Activated gamma-delta T cell treated with Interleukin-2 at 50 U/mL for 16 hours (primary cell): ENCODE measurements around the gene MAP3K4.
"Not testable (repeated sequence)": the region's sequence is repeated elsewhere in the genome, so short reads cannot be mapped to it uniquely, and the experiment has no call there.

Source experiments
- DNase-seq: peaks from one replicate; pipeline ENCODE4 v3.0.0-alpha.2; 2020

MAP3K4 gene

DNA sequence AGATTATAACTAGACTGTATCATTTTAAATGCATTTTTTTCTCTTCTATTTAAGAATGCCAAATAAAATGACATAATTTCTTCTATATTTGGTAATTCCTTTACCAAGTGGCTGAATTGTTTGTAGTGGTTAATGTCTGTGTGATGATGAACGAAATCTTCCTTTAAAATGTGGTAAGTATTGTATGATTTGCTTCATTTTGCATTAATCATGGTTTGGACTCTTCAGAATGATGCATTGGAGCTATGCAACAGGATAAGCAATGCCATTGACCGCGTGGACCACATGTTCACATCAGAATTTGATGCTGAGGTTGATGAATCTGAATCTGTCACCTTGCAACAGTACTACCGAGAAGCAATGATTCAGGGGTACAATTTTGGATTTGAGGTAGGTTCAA is 99.6 kb downstream of the MAP3K4 start:
- DNase-seq = no peak

DNA sequence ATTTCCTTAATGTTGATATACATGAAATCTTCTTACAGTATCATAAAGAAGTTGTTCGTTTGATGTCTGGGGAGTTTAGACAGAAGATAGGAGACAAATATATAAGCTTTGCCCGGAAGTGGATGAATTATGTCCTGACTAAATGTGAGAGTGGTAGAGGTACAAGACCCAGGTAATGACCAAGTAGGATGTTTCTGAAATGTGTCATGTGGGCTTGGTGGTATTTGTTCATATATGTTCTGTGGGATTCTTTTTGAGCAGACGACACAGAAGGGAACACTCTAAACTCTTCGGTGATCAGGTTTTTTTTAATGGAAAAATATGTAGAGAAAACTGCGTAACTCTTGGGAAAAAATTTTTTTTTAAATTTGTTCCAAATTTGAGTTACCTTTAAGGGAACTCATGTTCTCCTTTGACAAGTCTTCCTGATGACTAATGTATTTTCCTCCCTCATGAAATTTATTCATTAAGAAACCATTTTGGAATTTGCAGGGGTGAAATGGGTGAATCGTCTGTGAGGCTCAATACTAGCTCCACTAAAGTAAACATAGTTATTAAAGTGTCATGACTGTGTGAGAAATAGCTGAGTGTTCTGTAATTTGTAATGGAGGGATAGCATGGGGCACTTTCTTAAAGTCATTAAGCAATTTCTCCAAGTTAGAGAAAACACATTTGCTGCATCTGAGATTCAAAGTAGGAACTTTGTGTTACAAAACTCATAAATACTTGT is 100.6 kb downstream of the MAP3K4 start:
- DNase-seq = no peak

DNA sequence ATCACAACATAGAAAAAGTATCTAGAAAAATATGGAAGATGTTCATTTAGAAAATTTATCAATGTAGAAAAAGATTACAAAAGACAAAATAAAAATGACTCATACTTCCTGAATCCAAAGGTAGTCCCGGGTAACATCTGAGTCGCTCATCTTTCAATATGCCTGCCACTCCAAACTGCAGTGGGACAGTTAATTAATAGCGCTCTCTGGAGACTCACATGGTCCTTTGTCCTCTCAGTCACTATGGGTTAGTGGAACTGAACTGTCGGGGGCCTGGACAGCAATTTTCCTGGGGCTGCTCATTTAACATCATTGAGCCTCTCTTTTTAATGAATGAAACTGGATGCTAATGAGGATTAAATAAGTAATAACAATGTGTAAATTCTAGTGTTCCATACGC is 103.4 kb downstream of the MAP3K4 start:
- no peak for DNase-seq

DNA sequence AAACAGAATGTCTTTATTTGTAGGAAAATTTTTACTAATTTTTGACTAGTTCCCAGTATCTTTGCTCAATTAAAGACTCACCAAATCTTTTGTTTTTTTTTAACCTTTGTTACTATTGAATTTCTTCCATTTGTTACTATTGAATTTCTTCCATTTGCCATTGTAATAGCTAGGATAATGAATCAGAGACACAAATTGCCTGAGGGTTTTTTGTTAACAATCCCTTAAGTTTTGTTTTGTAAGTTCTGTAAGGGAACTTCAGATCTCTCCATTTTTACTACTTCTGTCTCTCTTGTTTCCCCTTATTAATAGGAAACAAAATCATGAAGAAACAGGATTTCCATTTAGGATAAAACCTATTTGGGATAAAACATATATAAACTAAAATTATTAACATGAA is 104.3 kb downstream of the MAP3K4 start:
- no peak for DNase-seq

DNA sequence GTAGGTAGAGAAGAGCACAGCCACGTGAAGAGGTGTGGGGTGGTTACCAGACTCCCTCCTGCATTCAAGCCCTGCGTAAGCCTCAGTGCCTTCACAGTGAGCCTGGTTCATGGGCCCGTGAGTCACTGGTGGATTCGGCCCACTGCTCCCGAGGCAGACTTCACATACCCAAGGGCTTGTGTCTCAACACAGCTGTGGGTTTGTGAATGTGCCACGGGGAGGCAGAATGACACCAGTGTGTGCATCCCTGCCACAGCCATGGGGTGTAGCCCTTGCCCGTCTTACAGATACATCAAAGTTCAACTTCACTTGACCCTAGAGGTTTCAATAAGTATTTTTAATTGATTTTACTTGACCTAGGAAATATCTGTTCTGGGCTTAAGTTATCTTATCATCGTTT is 108.5 kb downstream of the MAP3K4 start:
- DNase-seq = no peak

DNA sequence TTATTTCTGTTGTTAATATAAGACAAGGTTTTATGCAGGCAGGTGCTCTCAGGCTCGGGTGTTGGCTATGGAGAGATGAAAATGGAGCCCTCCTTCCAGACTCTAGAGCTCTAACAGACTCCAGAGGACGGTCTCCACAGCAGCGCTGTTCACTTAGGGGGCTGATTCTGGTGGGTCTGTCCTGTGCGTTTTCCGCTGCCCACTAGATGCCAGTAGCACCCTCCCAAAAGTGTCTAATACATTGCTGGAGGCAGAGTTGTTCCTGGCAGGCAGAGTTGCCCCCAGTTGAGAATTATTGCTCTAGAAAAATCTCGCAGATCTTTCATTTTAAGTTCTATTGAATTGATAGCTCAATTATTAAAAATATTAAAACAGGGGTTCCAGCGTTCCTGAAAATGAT is 109.9 kb downstream of the MAP3K4 start:
- DNase-seq = no peak

DNA sequence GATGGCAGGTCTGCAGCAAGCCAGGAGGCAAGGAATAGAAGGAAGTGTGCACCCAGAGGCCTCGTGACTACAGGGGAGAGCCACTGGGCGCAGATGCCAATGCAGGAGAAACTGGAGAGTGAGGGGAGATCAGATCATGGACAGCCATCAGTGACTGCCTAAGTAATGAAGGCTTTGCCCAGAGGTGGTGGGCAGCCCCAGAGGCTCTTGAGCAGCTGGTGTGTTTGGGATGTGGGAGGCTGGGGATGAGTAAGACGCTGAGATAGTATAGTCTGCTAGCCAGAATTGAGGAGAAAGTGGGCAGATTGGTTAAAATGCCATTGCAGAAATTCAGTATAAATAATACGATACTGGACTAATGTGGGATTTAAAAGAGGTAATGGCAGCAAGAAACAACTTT is 111.9 kb downstream of the MAP3K4 start:
- no peak for DNase-seq

DNA sequence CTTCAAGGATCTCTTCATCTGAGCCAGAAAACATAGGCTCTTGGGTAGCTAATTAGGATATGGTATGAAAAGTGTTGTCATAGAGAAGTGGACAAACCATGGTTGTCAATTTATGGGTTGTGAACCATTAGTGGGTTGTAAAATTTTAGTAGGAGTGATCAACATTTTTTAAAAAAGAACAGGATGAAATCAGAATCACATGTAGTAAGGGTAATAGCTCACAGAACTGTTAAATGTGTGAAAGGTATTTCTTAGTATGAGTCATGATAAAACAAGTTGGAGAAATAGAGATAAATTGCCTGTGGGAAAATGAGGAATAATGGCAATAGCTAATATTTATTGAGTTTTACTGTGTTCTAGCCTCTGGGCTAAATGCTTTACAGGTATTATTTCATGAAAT is 113.4 kb downstream of the MAP3K4 start:
- no peak for DNase-seq

DNA sequence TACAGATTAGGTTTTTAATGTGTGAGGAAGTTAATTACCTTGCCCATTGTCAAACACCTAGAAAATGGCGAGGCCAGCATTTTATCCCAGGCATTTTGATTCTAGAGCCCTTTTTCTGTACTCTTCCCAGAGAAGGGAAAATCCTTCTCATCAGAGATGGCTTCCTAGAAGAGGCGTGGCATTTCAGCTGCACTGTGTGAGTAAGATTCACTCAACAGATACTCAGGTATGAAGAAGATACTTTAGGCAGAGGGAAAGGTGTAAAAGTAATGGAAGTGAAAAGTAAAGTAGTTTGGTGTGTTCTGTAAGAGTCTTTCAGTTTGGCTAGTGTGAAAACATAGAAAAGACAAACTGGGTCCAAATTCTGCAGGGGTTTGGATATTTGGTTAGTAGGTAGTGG is 113.8 kb downstream of the MAP3K4 start:
- DNase-seq = no peak

DNA sequence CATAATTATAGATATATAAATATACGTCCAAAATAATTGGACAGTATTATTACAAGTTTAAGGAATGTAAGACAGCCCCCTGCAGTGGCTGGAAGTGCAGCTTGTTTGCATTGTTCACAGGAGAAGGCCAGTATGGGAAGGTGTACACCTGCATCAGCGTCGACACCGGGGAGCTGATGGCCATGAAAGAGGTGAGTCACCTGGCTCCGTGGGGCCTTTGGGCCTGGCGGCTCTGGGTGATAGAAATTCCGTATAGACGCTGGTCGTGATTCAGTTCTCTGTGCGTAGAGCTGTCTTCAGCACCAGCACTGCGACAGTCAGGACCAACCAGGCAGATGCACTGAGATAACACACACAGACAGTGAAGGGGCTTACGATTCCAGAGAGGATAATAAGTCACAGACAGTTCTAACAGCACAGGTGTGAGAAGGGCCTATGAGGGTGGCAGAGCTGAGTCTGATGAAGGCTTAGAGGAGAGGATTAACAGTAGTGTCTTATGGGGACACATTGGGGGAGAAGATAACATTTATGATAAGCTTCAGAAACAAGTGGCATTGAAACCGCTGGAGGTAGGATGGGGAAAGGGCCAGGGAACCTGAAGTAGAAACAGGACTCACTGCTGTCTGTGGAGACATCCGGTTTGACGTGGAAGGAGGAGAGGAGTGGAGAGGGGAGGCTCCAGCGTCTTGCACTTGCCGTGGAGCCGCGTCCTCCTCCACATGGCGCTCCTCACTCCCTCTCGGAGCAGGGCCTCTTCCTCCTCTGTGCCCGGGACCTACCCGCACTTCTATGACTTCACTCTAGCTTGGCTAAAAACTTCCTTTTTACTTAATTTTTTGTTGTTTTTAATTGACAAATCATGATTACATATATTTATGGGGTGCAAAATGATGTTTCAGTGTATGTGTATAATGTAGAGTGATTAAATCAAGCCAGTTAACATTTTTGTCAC is 116.5 kb downstream of the MAP3K4 start:
- no peak for DNase-seq

DNA sequence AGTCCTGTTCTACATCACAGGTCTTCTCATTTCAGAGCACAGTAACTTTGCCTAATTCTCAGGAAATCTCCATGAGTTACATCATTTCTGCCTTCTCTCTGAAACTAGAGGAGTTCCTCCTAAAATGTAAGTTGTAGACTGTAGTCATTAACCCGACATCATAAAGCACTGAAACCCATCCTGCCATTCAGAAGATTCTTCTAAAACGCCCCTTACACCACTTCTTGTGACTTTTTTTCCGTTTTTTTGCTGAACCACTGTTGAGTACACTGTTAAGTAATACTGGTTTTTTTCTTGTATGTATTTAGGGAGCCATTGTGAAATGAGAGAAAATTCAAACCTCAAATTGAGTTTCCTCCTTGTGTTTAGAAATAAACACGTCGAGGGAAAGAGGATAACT is 117.3 kb downstream of the MAP3K4 start:
- no peak for DNase-seq

DNA sequence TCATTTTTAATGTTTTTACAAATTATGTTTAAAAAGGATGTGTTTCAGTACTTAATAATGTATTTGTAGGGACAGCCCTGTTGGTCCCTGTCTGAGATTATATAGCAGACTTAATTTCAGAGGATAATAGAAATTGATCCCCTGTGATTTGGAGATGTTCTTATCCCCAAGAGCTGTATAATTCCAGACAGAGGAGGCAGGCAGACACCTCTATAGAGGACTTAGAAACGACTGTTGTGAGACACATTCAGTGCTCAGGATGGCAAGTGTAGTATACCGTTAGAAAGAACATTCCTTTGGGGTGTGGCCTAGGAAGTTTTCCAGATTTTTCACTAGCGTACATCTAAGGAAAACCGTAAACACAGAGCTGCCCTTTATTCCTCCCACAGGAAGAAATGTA is 117.8 kb downstream of the MAP3K4 start:
- DNase-seq = no peak

DNA sequence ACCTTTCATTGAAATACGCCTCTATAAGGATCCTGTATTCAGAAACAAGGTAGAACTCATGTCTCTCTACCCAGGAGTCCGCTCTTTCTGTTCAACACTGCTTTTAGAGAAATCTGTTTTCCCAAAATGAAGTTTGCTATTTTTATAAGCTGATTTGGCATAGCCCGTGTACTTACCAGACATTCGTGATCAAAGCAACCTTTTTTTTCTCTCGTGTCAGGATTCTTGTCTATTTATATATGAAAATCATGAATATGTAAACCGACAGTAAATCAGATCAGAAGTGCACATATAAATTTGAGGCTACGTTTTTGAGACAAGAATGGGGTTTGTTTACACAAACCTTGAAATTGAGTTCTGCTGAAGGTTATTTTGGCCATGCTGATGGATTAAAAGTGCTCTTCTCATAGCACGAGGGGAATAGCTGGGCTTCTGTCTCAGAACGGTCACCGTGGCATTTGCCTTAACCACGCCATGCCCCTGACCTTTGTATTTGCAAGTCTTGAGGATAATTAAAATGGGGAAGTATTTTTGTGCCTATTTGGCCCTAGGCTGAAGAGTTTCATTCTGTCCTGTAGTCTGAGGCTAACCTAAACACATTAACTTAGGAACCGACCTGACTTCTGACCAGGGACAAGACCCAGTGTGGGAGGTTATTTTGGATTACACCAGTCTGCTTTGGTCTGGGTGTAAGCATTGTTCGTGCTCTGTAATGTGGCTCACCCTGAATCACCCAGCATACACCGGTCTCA is 118.6 kb downstream of the MAP3K4 start:
- DNase-seq = no peak

DNA sequence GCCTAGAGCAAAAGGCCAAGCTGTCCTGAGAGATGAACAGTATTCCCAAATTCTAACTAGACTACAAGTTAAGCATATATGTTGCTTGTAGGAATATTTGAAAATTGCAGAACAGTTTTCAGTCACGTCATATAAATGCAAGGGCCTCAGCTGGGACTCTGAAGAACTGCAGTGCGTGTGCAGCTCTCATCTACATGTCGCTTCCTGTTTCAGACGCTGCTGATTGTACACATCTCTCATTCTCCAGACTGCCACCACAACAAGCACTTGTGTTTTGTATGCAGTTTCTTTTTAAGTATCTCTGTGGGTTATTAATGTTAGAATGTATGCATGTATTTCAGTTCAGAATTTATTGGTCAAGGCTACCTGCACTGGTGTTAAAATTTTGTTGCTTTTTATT is 119.7 kb downstream of the MAP3K4 start:
- DNase-seq = no peak

DNA sequence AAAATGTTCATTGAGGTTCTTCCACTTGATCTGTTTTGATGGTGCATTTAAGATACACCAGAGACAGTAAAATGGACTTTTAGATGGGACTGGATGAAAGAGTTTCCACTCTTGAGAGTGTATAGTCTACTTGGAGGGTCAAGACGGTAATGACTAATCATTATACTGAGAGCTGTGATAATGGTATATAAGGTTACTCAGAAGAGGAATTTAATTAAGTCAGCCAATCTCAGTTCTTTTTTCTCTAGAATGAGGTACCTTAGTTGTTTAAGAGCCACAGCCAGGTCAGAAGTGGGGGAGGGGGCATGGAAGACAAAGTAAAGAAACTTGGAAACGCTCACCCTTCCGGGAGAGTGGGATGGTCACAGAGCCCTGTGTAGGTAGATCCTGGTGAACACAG is 123.9 kb downstream of the MAP3K4 start:
- no peak for DNase-seq

DNA sequence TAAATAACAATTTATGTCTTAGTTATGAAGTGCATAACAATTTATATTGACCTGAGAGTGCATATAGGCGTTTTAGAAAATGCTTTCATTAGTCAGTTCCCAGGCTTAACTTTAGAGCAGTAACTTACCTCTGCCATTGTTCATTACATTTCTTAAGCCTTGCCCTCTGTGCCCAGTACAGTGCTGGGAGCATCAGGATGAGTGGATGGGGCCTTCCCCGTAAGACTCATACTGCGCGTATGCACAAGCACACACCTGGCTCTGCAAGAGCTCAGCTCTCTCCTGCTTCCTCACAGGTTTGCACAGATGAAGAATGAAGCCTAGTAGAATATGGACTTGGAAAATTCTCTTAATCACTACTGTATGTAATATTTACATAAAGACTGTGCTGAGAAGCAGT is 125.0 kb downstream of the MAP3K4 start:
- DNase-seq = no peak

DNA sequence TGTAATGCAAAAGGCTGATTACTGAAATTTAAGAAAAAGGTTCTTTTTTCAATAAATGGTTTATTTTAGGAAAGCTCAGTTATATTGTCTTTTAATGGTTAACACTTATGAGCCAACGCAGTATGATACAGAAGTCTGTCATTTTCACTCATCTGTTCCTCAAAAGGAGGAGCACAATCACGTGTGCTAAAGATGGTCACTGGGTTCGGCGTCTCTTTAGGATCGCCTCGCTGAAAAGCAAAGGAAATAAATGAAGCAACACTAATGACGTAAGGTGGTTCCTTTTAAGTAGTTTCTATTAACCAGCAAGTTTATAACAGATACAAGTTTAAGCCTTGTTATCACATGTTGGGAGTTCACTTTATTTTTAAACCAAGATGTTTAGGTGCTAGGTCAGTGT is 125.7 kb downstream of the MAP3K4 start:
- DNase-seq = no peak

DNA sequence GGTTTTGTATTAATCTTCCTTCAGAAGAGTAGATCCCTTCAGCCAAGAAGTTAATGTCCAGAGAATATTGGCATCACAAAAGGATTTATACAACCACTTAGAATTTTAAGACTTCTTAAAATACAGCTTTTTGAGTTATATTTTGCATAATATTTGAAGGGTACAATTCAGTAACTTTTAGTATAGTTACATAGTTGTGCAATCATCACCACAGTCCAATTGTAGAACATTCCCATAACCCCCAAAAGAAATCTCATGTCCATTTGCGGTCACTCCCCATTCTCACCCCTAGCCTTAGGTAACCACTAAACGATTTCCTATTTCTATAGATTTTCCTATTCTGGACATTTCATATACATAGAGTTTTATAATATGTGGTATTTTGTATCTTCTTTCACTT is 126.4 kb downstream of the MAP3K4 start:
- no peak for DNase-seq

DNA sequence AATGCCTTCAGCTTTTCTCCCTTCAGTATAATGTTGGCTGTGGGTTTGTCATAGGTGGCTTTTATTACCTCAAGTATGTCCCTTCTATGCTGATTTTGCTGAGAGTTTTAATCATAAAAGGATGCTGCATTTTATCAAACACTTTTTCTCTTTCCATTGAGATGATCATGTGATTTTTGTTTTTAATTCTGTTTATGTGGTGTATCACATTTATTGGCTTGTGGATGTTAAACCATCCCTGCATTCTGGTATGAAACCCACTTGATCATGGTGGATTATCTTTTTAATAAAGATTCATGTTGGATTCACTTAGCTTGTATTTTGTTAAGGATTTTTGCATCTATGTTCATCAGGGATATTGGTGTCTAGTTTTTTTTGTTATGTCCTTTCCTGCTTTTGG is 131.8 kb downstream of the MAP3K4 start:
- DNase-seq = not testable (repeated sequence)

DNA sequence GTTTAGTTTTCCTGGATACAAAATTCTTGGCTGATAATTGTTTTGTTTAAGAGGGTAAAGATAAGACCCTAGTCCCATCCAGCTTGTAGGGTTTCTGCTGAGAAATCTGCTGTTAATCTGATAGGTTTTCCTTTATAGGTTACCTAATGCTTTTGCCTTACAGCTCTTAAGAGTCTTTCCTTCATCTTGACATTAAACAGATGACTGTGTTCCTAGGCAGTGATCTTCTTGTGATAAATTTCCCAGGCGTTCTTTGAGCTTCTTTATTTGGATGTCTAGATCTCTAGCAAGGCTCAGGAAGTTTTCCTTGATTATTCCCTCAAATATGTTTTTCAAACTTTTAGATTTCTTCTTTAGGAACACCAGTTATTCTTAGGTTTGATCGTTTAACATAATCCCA is 134.0 kb downstream of the MAP3K4 start:
- DNase-seq = no peak

DNA sequence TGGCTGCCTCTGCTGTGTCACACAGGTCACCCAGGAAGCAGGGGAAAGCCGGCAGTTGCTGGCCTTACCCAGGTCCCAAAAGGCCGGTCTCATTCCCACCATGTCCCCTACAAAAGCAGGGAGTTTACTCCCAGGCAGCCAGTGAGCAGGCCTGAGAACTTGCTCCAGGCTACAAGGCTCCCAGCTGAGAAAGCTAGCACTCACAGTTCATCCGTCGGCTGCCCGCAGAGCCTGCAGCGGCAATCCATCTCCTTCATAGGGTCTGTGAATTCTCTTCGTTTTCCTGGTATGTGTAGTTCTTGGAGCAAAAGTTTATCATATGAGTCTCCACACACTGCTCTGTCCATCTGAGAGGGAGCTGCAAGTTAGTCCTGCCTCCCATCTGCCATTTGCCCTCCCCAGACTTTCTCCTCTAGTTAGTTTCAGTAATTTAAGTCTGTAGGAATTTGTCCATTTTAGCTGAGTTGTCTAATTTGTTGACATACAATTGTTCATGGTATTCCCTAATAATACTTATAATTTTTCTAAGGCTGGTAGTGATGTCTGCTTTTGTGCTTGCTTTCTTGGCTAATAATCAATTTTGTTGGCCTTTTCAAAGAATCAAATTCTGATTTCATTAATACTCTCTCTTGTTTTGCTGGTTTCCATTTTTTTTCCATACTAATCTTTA is 135.6 kb downstream of the MAP3K4 start:
- DNase-seq = no peak

DNA sequence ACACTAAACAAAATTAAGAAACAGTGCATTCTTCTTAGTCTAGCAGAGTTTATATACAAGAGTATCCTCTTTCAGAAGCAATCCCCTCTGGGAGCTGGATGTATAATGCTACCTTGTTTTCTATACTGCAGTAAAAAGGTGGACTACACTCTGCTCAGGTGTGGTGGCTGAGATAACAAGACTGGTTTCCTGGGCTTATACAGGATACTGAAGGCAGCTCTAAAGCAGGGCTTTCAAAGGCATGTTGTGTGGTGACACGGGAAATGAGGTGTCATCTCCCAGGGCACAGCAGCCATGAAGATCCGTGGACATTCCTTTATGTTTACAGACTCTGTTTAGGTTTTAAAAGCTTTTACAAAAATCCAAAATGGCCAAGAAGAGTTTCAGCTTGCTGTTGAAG is 136.7 kb downstream of the MAP3K4 start:
- DNase-seq = no peak

DNA sequence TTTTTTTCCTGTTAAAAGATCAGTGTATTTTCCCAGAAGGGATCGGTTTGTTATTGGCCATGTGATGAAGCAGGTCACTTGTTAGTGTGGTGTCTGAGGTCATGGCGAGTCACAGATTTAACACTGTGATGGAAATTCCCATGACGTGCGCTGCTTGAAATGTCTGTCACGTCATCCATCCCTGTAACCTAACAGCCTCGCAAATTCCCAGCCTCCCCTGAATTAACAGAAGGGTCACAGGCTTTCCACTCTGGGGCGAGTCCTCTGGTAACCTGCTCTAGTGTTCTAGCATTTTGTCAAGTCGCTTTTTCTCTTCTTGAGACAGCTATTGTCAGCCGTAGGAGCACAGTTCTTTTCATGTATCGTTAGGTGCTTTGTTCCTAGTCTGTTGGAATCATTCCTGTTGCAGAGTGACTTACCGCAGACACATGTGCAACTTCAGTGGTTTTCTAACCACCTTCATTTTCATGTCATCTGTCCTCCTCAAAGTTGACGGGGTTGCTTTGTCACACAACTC is 137.2 kb downstream of the MAP3K4 start:
- no peak for DNase-seq
